HepG2 (cell line): Measurements from ENCODE around the gene ZNF132. TPM values are rescaled to one million over a fixed set of nuclear protein-coding genes. Genes with fewer than 3 reads are reported as not detected.
A peak's percentile ranks its signal among the peaks of the same experiment; 100 is the strongest.

Source experiments
- CSRNP2 ChIP-seq: sonication (generic); formaldehyde crosslinking; conservative IDR thresholded peaks from 2 replicates; pipeline ENCODE4 v1.8.0; 2022; ENCODE audit warnings: low read depth, missing genetic modification reagents
- DDIT3 ChIP-seq: sonication (generic); formaldehyde crosslinking; IDR thresholded peaks from 2 replicates; pipeline ENCODE4 v1.4.0; 2020; ENCODE audit warnings: mild to moderate bottlenecking, missing genetic modification reagents
- EED ChIP-seq: sonication (generic); formaldehyde crosslinking; IDR thresholded peaks from 2 replicates; pipeline ENCODE4 v1.5.0; 2020; ENCODE audit warnings: mild to moderate bottlenecking, missing genetic modification reagents
- ETV5 ChIP-seq: IDR thresholded peaks from 2 replicates; pipeline ENCODE4 v1.6.1; 2018; ENCODE audit warnings: missing biosample characterization, missing genetic modification reagents, inconsistent platforms, borderline replicate concordance
- GLI4 ChIP-seq: sonication (generic); formaldehyde crosslinking; IDR thresholded peaks from 2 replicates; pipeline ENCODE4 v1.5.1; 2020; ENCODE audit warnings: missing genetic modification reagents, mild to moderate bottlenecking, moderate library complexity, borderline replicate concordance
- PAX8 ChIP-seq: sonication (generic); formaldehyde crosslinking; IDR thresholded peaks from 2 replicates; pipeline ENCODE4 v1.8.0; 2022; ENCODE audit warnings: mild to moderate bottlenecking, missing genetic modification reagents, borderline replicate concordance
- SATB2 ChIP-seq: sonication (generic); formaldehyde crosslinking; IDR thresholded peaks from 2 replicates; pipeline ENCODE4 v1.5.0; 2020; ENCODE audit warnings: missing genetic modification reagents
- SOX5 ChIP-seq: IDR thresholded peaks from 2 replicates; pipeline ENCODE4 v1.6.1; 2016; ENCODE audit warnings: borderline replicate concordance
- TBL1XR1 ChIP-seq: fragments of 150-350 bp; IDR thresholded peaks from 2 replicates; pipeline ENCODE4 v1.6.1; 2014; ENCODE audit warnings: borderline replicate concordance, low read length; ENCODE audit not compliant: partially characterized antibody
- ZBTB46 ChIP-seq: sonication (generic); formaldehyde crosslinking; IDR thresholded peaks from 2 replicates; pipeline ENCODE4 v1.4.0; 2020; ENCODE audit warnings: mild to moderate bottlenecking, missing genetic modification reagents, borderline replicate concordance
- ZBTB8A ChIP-seq: sonication (generic); formaldehyde crosslinking; IDR thresholded peaks from 2 replicates; pipeline ENCODE4 v1.4.0; 2020; ENCODE audit warnings: mild to moderate bottlenecking, low read depth, missing genetic modification reagents, borderline replicate concordance
- ZFP82 ChIP-seq: sonication (generic); formaldehyde crosslinking; IDR thresholded peaks from 2 replicates; pipeline ENCODE4 v1.5.1; 2020; ENCODE audit warnings: mild to moderate bottlenecking, missing genetic modification reagents, borderline replicate concordance
- ZGPAT ChIP-seq: IDR thresholded peaks from 2 replicates; pipeline ENCODE4 v1.6.1; 2016; ENCODE audit warnings: mild to moderate bottlenecking
- ZNF230 ChIP-seq: sonication (generic); formaldehyde crosslinking; IDR thresholded peaks from 2 replicates; pipeline ENCODE4 v1.4.0; 2020; ENCODE audit warnings: mild to moderate bottlenecking, missing genetic modification reagents
- ZNF546 ChIP-seq: sonication (generic); formaldehyde crosslinking; conservative IDR thresholded peaks from 2 replicates; pipeline ENCODE4 v1.8.1; 2023; ENCODE audit warnings: mild to moderate bottlenecking, missing genetic modification reagents
- ZNF556 ChIP-seq: sonication (generic); formaldehyde crosslinking; IDR thresholded peaks from 2 replicates; pipeline ENCODE4 v1.4.0; 2020; ENCODE audit warnings: mild to moderate bottlenecking, missing genetic modification reagents, borderline replicate concordance
- ZNF580 ChIP-seq: IDR thresholded peaks from 2 replicates; pipeline ENCODE4 v1.6.1; 2016; ENCODE audit warnings: low read depth, borderline replicate concordance
- ZXDC ChIP-seq: sonication (generic); formaldehyde crosslinking; IDR thresholded peaks from 2 replicates; pipeline ENCODE4 v1.5.0; 2020; ENCODE audit warnings: mild to moderate bottlenecking, missing genetic modification reagents
- polyA plus RNA-seq, 8 experiments: library from polyadenylated mRNA; depleted of rRNA in 3 of 8; stranded (reverse) in 7 of 8; unstranded in 1 of 8; fragments of >200 nt; fragmentation: Illumina TruSeq in 4 of 8; extraction: Trizol in 4 of 8; gene quantifications; 2 replicates each; pipeline versions ENCODE4 v1.2.1 to v1.2.3, GENCODE V29; 2011 to 2016; ENCODE audit warnings: low read depth in 4 of 8, missing spikeins in 1 of 8, mixed read lengths in 1 of 8; ENCODE audit not compliant: insufficient read depth in 1 of 8
- total RNA-seq, 5 experiments: library from RNA; depleted of rRNA; stranded (reverse); fragments of >200 nt; fragmentation: Illumina TruSeq; extraction: Trizol; gene quantifications; 2 replicates each; pipeline ENCODE4 v1.2.3, GENCODE V29; 2016; ENCODE audit warnings: low read depth in 1 of 5
- TF ChIP-seq, protein P1 (sequence below): sonication (generic); formaldehyde crosslinking; IDR thresholded peaks from 2 replicates; pipeline ENCODE4 v1.8.0; 2022; ENCODE audit warnings: mild to moderate bottlenecking, missing genetic modification reagents, moderate library complexity

ZNF132 gene
- total and polyA plus RNA-seq, 2 of the 13 experiments (the other 11 are each of a cell fraction or from before 2014, with no cell fraction given) = not detected

DNA sequence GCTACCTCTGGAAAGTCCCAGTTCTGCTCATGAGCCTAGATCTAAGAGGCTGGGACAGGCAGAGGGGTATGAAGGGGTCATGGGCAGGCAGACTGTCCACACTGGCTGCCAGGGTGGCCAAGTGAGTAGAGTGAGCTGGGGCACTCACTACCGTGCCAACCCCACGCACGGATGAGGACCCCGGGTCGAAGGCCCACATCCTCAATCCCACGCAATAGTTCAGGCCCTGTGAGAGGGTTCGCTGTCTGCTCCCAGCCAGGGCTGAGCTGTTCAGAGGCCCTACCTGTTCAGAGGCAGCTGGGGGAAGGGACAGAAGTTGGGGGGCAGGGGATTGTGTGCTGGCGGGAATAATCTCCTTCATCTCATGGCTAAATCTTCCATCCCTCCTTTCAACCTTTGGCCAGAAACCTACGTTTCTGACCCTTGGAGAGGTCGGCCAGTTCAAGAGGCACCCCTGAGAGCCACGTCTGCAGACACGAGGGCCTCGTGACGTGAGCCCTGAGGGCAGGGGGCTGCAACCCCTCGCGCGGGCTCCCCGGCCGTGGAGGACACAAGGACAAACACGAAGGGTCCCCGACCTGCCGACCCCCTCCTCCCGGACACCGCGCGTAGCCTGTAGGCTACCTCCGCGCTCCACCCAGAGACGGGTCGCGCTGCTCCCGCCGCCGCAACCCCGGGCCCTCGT, 53.9 kb downstream of the ZNF132 start (continued):
- TF ChIP-seq, protein P1, sequence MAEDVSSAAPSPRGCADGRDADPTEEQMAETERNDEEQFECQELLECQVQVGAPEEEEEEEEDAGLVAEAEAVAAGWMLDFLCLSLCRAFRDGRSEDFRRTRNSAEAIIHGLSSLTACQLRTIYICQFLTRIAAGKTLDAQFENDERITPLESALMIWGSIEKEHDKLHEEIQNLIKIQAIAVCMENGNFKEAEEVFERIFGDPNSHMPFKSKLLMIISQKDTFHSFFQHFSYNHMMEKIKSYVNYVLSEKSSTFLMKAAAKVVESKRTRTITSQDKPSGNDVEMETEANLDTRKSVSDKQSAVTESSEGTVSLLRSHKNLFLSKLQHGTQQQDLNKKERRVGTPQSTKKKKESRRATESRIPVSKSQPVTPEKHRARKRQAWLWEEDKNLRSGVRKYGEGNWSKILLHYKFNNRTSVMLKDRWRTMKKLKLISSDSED (CRISPR knock-in tag) = no peak
- TF ChIP-seq GLI4 (CRISPR knock-in tag) (no peak), ZXDC (peak; percentile 82), DDIT3 (CRISPR knock-in tag) (no peak), PAX8 (CRISPR knock-in tag) (peak; percentile 76; the same call in 1 of the 2 replicates), ZFP82 (no peak), ZNF230 (CRISPR knock-in tag) (peak; percentile 51; the same call in 1 of the 2 replicates), ZBTB8A (peak; percentile 68; the same call in 1 of the 2 replicates), ZNF556 (peak; percentile 82; the same call in 1 of the 2 replicates), CSRNP2 (CRISPR knock-in tag) (no peak), ZNF546 (no peak), ETV5 (CRISPR knock-in tag) (no peak), ZGPAT (CRISPR knock-in tag) (no peak), SATB2 (CRISPR knock-in tag) (no peak), ZNF580 (CRISPR knock-in tag) (no peak), SOX5 (no peak), EED (CRISPR knock-in tag) (no peak), TBL1XR1 (no peak), ZBTB46 (CRISPR knock-in tag) (no peak)
